Gastrocnemius medialis (tissue), 4 donors: ENCODE measurements around the gene GRID1.

Source experiments
- POLR2A ChIP-seq, 2 donors: fragments of 450-650 bp; IDR thresholded peaks; one replicate each; pipeline ENCODE4 v1.6.1; 2017; ENCODE audit warnings: antibody characterized with exemption in 2 of 2, mild to moderate bottlenecking in 2 of 2, moderate library complexity in 2 of 2
- TF ChIP-seq, protein P1 (sequence below), 5 experiments: fragments of 450-650 bp in 3 of 5; fragments of 200-600 bp in 2 of 5; sonication (generic) in 2 of 5; IDR thresholded peaks in 4 of 5; conservative IDR thresholded peaks in 1 of 5; 1 replicate in 4 of 5; 2 replicates in 1 of 5; pipeline ENCODE4 v1.5.1; 2016 to 2019; ENCODE audit warnings: antibody characterized with exemption in 5 of 5, mild to moderate bottlenecking in 3 of 5, moderate library complexity in 3 of 5

DNA sequence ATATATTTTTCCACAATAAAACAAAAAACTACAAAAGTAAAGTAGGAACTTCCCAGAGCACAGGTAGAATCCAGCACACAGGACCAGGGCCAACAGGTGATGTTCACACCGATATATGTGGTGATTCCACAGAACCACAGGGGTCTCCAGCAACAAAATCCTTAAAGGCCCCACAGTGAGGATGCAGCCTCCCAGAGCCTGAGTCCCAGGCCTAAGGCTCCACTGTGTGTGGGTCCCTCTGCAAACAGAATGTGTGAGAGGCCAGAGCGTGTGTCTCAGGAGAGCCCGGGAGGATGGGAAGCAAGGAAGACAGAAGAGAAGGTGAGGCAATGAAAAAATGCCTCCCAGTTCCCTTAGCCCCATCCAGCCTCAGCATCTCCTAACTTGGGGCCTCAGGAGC is 173.9 kb downstream of the GRID1 start:
- no peak for TF ChIP-seq POLR2A (IDR thresholded peaks at IDR 0.05)
- TF ChIP-seq, protein P1, sequence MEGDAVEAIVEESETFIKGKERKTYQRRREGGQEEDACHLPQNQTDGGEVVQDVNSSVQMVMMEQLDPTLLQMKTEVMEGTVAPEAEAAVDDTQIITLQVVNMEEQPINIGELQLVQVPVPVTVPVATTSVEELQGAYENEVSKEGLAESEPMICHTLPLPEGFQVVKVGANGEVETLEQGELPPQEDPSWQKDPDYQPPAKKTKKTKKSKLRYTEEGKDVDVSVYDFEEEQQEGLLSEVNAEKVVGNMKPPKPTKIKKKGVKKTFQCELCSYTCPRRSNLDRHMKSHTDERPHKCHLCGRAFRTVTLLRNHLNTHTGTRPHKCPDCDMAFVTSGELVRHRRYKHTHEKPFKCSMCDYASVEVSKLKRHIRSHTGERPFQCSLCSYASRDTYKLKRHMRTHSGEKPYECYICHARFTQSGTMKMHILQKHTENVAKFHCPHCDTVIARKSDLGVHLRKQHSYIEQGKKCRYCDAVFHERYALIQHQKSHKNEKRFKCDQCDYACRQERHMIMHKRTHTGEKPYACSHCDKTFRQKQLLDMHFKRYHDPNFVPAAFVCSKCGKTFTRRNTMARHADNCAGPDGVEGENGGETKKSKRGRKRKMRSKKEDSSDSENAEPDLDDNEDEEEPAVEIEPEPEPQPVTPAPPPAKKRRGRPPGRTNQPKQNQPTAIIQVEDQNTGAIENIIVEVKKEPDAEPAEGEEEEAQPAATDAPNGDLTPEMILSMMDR (IDR thresholded peaks at IDR 0.05 in 4 of 5, conservative IDR thresholded peaks at IDR 0.05 in 1 of 5) = no peak
